Spleen (tissue), 11 donors: ENCODE measurements around the gene KIF25. TPM values are rescaled to one million over a fixed set of nuclear protein-coding genes. Genes with fewer than 3 reads are reported as not detected.

Source experiments
- DNase-seq: peaks from one replicate; pipeline ENCODE4 v3.0.0-alpha.2; 2020
- H3K27ac ChIP-seq, 8 donors: fragments of 200-600 bp; sonication (generic) in 7 of 8; 1 replicate in 4 of 8; 2 replicates in 4 of 8; pipeline versions ENCODE4 v1.5.0 to v1.8.0; 2016 to 2021; ENCODE audit warnings: inconsistent platforms in 4 of 8, mild to moderate bottlenecking in 4 of 8, moderate library complexity in 1 of 8
- H3K27me3 ChIP-seq, 7 donors: fragments of 200-600 bp; sonication (generic) in 6 of 7; replicated peaks in 1 of 7; 1 replicate in 4 of 7; 2 replicates in 3 of 7; pipeline versions ENCODE4 v1.5.0 to v1.8.0; 2016 to 2021; ENCODE audit warnings: inconsistent platforms in 3 of 7, mild to moderate bottlenecking in 1 of 7
- H3K36me3 ChIP-seq, 6 donors: fragments of 200-600 bp; sonication (generic) in 5 of 6; 1 replicate in 4 of 6; 2 replicates in 2 of 6; pipeline versions ENCODE4 v1.5.0 to v1.8.0; 2016 to 2021; ENCODE audit warnings: inconsistent platforms in 2 of 6
- H3K4me1 ChIP-seq, 6 donors: fragments of 200-600 bp; sonication (generic) in 5 of 6; 1 replicate in 3 of 6; 2 replicates in 3 of 6; pipeline versions ENCODE4 v1.5.0 to v1.8.0; 2016 to 2021; ENCODE audit warnings: inconsistent platforms in 3 of 6
- H3K4me3 ChIP-seq, 8 donors: fragments of 200-600 bp; sonication (generic) in 7 of 8; 1 replicate in 4 of 8; 2 replicates in 4 of 8; pipeline versions ENCODE4 v1.5.0 to v1.8.0; 2016 to 2021; ENCODE audit warnings: inconsistent platforms in 4 of 8, mild to moderate bottlenecking in 4 of 8, moderate library complexity in 2 of 8
- H3K9me3 ChIP-seq, 8 donors: fragments of 200-600 bp; sonication (generic) in 7 of 8; 1 replicate in 4 of 8; 2 replicates in 4 of 8; pipeline versions ENCODE4 v1.5.0 to v1.8.0; 2016 to 2021; ENCODE audit warnings: inconsistent platforms in 4 of 8
- POLR2A ChIP-seq, 3 donors: fragments of 450-650 bp; IDR thresholded peaks; one replicate each; pipeline ENCODE4 v1.5.1; 2017; ENCODE audit warnings: antibody characterized with exemption in 3 of 3, mild to moderate bottlenecking in 1 of 3
- POLR2AphosphoS5 ChIP-seq, 3 donors: sonication (generic); formaldehyde crosslinking; IDR thresholded peaks; one replicate each; pipeline ENCODE4 v1.5.1; 2017; ENCODE audit warnings: antibody characterized with exemption in 3 of 3
- WGBS, 5 donors: extraction: QIAGEN DNeasy Blood & Tissue Kit in 3 of 5; methylation state at CpG; one replicate each; pipeline versions ENCODE4 v1.1.5 to v1.1.7; 2013 to 2018; 5-methylcytosine and 5-hydroxymethylcytosine counted together
- intact Hi-C: fragments of 100-400 bp; cut with DNase I; formaldehyde crosslinking; loops from one replicate; pipeline ENCODE4 v1.15.0; 2023; ENCODE audit warnings: low total_unique reads
- polyA plus RNA-seq, 3 donors: library from polyadenylated mRNA; stranded (reverse); fragments of 200-250 nt; gene quantifications; one replicate each; pipeline ENCODE4 v1.2.1, GENCODE V29; 2013
- total RNA-seq, 7 donors: library from RNA; depleted of rRNA in 3 of 7; stranded (reverse); fragments of >200 nt in 3 of 7; fragmentation: NEBNext Ultra II Directional in 4 of 7; extraction: Animal tissue kit (Norgen Biotek cat#: 25700) in 4 of 7; gene quantifications; one replicate each; pipeline versions ENCODE4 v1.1.0 to v1.2.1, GENCODE V29; 2016 to 2021
- TF ChIP-seq, protein P1 (sequence below), 11 experiments: fragments of 200-600 bp in 7 of 11; fragments of 450-650 bp in 4 of 11; sonication (generic) in 4 of 11; IDR thresholded peaks in 8 of 11; conservative IDR thresholded peaks in 3 of 11; 1 replicate in 7 of 11; 2 replicates in 4 of 11; pipeline versions ENCODE4 v1.4.0 to v1.8.0; 2016 to 2021; ENCODE audit warnings: antibody characterized with exemption in 11 of 11, inconsistent platforms in 4 of 11, mild to moderate bottlenecking in 1 of 11
- donor health status: healthy with polysubstance abuse.
- donor health status: DM: no; HTN: no; CAD: no; lungs with moderate emphysema.
- donor health status: DM: no; HTN: no; CAD: no.
- donor health status: Bipolar disorder and iron deficiency.
- donor health status: healthy.
- donor health status: DM: no; HTN: no; CAD: no.
- donor health status: DM: yes; HTN: yes; CAD: no.

KIF25 gene
- total and polyA plus RNA-seq, 10 donors = 0.32 to 1.7 (median 0.49) TPM; not detected in 3

DNA sequence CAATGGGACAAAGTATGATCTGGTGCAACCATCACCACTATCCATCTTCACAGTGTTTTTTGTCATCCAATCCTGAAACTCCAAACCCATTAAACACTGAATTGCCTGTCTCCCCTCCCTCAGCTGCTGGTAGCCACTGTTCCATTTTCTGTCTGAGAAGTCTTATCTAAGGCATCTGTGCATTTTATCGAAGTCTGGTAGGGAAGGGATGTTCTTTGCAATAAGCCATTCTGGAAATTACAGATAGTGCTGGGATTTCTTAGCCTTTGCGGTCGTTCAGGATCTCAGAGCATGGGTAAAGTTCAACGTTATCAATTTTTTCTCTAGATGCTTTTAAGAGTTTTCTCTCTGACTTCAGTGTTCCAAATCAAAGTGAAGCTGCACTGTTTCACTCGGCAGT lies 24.1 kb downstream of the KIF25 start:
- no peaks in the 10 kb centered on the region for H3K4me1 ChIP-seq
- 76 to 90% (median 84%) methylated on average over 5 of the region's 5 CpGs for WGBS, 5 donors

DNA sequence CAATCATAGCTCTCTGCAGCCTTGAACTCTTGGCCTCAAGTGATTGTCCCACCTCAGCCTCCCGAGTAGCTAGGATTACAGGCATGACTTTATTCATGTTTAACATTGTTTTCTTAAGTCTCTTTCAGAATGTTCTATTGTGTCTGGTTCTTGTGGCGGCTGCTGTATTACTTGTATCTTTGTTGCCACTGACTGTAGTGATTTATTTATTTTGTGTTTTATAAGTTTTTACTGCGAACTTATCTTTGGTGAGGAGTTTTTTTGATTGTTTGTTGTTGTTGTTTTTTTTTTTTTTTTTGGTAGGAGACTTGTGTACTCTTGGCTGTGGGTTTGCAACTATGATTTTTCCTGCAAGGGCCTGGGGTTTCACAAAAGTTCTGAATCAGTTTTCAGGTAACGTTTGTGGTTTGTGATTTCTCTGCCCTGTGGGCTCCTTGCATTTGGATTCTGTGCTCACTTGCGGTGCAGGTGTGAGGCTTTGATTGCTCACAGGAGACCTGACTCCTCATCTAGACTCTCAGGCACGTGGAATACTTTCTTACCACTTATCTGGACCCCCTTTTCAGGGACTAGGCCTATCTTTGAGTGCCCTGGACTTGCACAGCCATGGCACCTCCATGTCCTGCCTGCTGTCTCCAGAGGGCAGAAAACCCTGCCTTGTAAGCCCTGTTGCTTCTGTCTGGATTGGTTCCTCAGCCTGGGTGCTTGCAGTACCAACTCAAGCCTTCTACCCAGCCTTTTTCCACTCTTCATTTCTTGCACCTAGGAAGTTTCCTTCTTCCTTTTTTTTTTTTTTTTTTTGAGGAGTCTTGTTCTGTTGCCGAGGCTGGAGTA lies 25.2 kb downstream of the KIF25 start:
- intact Hi-C loops = no loop called here
- 77 to 90% (median 85%) methylated on average over 7 of the region's 7 CpGs for WGBS, 5 donors
- TF ChIP-seq POLR2AphosphoS5 (IDR thresholded peaks at IDR 0.05) (no peak), POLR2A (IDR thresholded peaks at IDR 0.05) (no peak)
- TF ChIP-seq, protein P1, sequence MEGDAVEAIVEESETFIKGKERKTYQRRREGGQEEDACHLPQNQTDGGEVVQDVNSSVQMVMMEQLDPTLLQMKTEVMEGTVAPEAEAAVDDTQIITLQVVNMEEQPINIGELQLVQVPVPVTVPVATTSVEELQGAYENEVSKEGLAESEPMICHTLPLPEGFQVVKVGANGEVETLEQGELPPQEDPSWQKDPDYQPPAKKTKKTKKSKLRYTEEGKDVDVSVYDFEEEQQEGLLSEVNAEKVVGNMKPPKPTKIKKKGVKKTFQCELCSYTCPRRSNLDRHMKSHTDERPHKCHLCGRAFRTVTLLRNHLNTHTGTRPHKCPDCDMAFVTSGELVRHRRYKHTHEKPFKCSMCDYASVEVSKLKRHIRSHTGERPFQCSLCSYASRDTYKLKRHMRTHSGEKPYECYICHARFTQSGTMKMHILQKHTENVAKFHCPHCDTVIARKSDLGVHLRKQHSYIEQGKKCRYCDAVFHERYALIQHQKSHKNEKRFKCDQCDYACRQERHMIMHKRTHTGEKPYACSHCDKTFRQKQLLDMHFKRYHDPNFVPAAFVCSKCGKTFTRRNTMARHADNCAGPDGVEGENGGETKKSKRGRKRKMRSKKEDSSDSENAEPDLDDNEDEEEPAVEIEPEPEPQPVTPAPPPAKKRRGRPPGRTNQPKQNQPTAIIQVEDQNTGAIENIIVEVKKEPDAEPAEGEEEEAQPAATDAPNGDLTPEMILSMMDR (IDR thresholded peaks at IDR 0.05 in 8 of 11, conservative IDR thresholded peaks at IDR 0.05 in 3 of 11) = no peak
- Histone ChIP-seq H3K36me3 (no peaks in the 10 kb centered on the region), H3K9me3 (peaks cover 0 to 3% (median 0%) of the 10 kb centered on the region in 8 donors), H3K4me3 (no peak overlapping the region), H3K27me3 (no peaks in the 10 kb centered on the region), H3K4me1 (no peaks in the 10 kb centered on the region), H3K27ac (no peak overlapping the region)
- peak; percentile 21 for DNase-seq

More for the DNA sequence above, 24.1 kb downstream of the KIF25 start:
- H3K27me3 ChIP-seq = no peaks in the 10 kb centered on the region
- intact Hi-C loops = no loop called here
- no peaks in the 10 kb centered on the region for H3K36me3 ChIP-seq
- peaks cover 0 to 3% (median 0%) of the 10 kb centered on the region in 8 donors for H3K9me3 ChIP-seq
- no peak for DNase-seq
- TF ChIP-seq, protein P1 (IDR thresholded peaks at IDR 0.05 in 8 of 11, conservative IDR thresholded peaks at IDR 0.05 in 3 of 11) = no peak
- TF ChIP-seq POLR2A (IDR thresholded peaks at IDR 0.05) (no peak), POLR2AphosphoS5 (IDR thresholded peaks at IDR 0.05) (no peak)
- H3K4me3 ChIP-seq = no peak overlapping the region
- H3K27ac ChIP-seq = no peak overlapping the region

DNA sequence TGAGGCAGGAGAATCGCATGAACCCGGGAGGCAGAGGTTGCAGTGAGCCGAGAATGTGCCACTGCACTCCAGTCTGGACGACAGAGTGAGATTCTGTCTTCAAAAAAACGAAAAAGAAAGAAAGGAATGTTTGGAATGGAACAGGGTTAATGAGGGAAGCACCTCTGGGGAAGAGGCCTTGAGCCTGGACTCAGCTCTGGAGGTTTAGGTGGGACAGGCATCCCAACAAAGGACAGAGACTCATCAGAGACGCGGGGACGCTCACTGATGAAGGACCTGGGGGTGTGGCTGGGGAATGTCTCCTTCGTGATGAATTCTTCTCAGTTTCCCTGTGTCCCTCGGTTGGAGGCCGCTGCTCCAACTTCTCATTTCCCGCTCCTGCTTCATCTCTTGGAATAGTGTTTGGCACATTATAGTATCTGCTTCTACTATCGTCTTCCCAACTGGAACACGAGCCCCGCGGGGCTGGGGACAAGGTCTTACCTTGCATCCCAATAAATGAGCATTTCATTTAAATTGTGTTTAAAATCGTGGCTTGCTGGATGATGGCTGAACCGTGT lies 27.6 kb downstream of the KIF25 start:
- Histone ChIP-seq H3K36me3 (no peaks in the 10 kb centered on the region), H3K4me1 (no peaks in the 10 kb centered on the region), H3K4me3 (no peak overlapping the region), H3K27me3 (no peaks in the 10 kb centered on the region), H3K27ac (no peak overlapping the region), H3K9me3 (no peaks in the 10 kb centered on the region)
- TF ChIP-seq POLR2AphosphoS5 (IDR thresholded peaks at IDR 0.05) = no peak
- DNase-seq = peak; percentile 24
- intact Hi-C loops = no loop called here
- 84 to 92% (median 86%) methylated on average over 18 of the region's 18 CpGs for WGBS, 5 donors

DNA sequence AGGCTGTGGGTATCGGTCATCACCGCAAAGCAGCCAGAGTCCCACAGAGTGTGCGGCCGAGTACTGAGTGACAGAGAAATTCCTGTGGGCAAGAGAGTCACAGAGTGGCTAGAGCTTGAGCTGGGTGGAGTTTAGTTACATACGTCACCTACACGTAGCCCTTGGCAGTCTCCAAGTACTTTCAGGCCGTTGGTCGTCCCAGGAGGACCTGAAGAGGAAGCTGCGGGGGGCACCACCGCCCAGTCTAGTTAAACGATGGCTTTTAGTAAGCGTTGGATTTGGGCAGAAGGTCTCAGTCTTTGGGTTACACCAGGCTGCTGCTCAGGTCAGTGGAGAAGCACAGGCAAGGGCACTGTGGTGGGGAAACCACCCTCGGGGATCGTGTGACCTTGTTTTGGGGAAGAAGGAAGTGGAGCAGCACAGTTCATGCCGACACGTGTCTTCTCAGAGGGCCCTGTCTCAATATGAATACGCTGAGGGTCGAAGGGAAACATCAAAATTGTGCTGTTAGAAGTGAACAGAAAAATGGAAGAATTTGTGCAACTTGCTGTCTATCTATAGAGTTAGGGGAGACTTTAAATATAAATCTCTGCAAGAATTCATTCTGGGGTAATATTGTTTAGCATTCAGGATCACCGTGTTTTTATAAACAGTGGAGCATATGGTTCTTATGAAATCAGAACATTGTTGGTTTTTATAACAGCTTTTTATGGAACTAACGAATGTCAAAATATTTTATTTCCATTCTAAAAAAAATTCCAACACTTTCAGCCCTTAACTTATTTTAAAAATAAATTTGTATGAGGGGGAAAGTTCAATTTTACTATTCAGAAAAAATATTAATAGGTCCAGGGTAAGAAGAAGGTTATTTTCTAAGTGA lies 28.6 kb downstream of the KIF25 start:
- TF ChIP-seq POLR2AphosphoS5 (IDR thresholded peaks at IDR 0.05) (no peak), POLR2A (IDR thresholded peaks at IDR 0.05) (no peak)
- TF ChIP-seq, protein P1 (IDR thresholded peaks at IDR 0.05 in 8 of 11, conservative IDR thresholded peaks at IDR 0.05 in 3 of 11) = no peak
- Histone ChIP-seq H3K4me3 (no peak overlapping the region), H3K9me3 (no peaks in the 10 kb centered on the region), H3K36me3 (no peaks in the 10 kb centered on the region), H3K4me1 (peaks cover 0 to 7% (median 0%) of the 10 kb centered on the region in 6 donors), H3K27me3 (no peaks in the 10 kb centered on the region), H3K27ac (no peak overlapping the region)
- DNase-seq = peak; percentile 51
- WGBS, 5 donors = 80 to 81% (median 81%) methylated on average over 20 of the region's 20 CpGs
- intact Hi-C loops = no loop called here
